GM11168 (cell line): ENCODE measurements around the gene PML.

Source experiments
- in situ Hi-C: fragments of 300-500 bp; cut with MboI; formaldehyde crosslinking; loops from one replicate; pipeline ENCODE4 v1.12.0; 2022; ENCODE audit warnings: low sequenced_read_pairs; ENCODE audit not compliant: unreplicated experiment

The PML gene

GRCh38 chr15:74036271-74037170, 42.0 kb downstream of the PML start:
- in situ Hi-C loops: no loop called here

- in situ Hi-C loops: no loop called here
These were observed 42.9 kb downstream of the PML start for GRCh38 chr15:74037171-74038117.

GRCh38 chr15:74038707-74039655, 44.5 kb downstream of the PML start:
- in situ Hi-C loops: no loop called here

- in situ Hi-C loops: no loop called here
These were observed 45.1 kb downstream of the PML start for GRCh38 chr15:74039656-74040010.

GRCh38 chr15:74040109-74040850, 45.8 kb downstream of the PML start:
- in situ Hi-C loops: no loop called here

GRCh38 chr15:74041311-74041756, 46.8 kb downstream of the PML start:
- in situ Hi-C loops: no loop called here

- in situ Hi-C loops: no loop called here
These were observed 47.4 kb downstream of the PML start for GRCh38 chr15:74041777-74042435.

GRCh38 chr15:74042603-74043424, 48.3 kb downstream of the PML start:
- in situ Hi-C loops: no loop called here

GRCh38 chr15:74043425-74044266, 49.1 kb downstream of the PML start:
- in situ Hi-C loops: no loop called here

- in situ Hi-C loops: no loop called here
These were observed 50.0 kb downstream of the PML start for GRCh38 chr15:74044267-74045110.

- in situ Hi-C loops: no loop called here
These were observed 50.7 kb downstream of the PML start for GRCh38 chr15:74045184-74045583.

GRCh38 chr15:74045636-74046274, 51.2 kb downstream of the PML start:
- in situ Hi-C loops: no loop called here

GRCh38 chr15:74046275-74046674, 51.8 kb downstream of the PML start:
- in situ Hi-C loops: no loop called here

GRCh38 chr15:74050127-74050526, 55.6 kb downstream of the PML start:
- in situ Hi-C loops: no loop called here

GRCh38 chr15:74050556-74051234, 56.2 kb downstream of the PML start:
- in situ Hi-C loops: no loop called here
